Measurements from ENCODE around the gene EVPL. TPM values are rescaled to one million over a fixed set of nuclear protein-coding genes. Genes with fewer than 3 reads are reported as not detected.
"Not testable (repeated sequence)": the region's sequence is repeated elsewhere in the genome, so short reads cannot be mapped to it uniquely, and the experiment has no call there.

The EVPL gene
- total and polyA plus RNA-seq, 3 experiments from 2014 or later: 0.07 to 0.11 TPM; not detected in 1

- Histone ChIP-seq H3K4me1 (ENCODE audit: insufficient read depth, low read length) (peaks cover 26% of the 10 kb centered on the region), H3K27ac (ENCODE audit: low read depth, low read length) (no peak overlapping the region), H3K4me3 (ENCODE audit: low read length) (no peak overlapping the region), H3K36me3 (ENCODE audit: insufficient read depth, low read length) (no peaks in the 10 kb centered on the region), H3K9me3 (ENCODE audit: low read length) (no peaks in the 10 kb centered on the region), H3K27me3 (ENCODE audit: insufficient read depth, low read length, poor library complexity, severe bottlenecking) (no peaks in the 10 kb centered on the region)
- Mint-ChIP-seq H3K4me1 (peaks cover 37 to 71% (median 65%) of the 10 kb centered on the region in 3 donors), H3K27ac (peak overlapping the region in 4 of 8 donors; percentile 28 to 67 (median 62)), H3K4me3 (peak overlapping the region in 2 of 7 donors; percentile 35 to 48), H3K9me3 (no peaks in the 10 kb centered on the region), H3K36me3 (peaks cover 0 to 51% (median 4%) of the 10 kb centered on the region in 3 donors), H3K27me3 (no peaks in the 10 kb centered on the region)
- ChIA-PET POLR2A (no interaction called here), CTCF (no interaction called here)
- no peak for DNase-seq
These were observed 51.3 kb downstream of the EVPL start for GRCh38 chr17:75975757-75976174.

GRCh38 chr17:75975187-75975586 lies 51.9 kb downstream of the EVPL start:
- Mint-ChIP-seq H3K4me1 (peaks cover 38 to 72% (median 68%) of the 10 kb centered on the region in 3 donors), H3K4me3 (peak overlapping the region in 1 of 7 donors; percentile 48), H3K36me3 (peaks cover 0 to 56% (median 4%) of the 10 kb centered on the region in 3 donors), H3K27ac (peak overlapping the region in 1 of 8 donors; percentile 67)
- H3K27ac ChIP-seq (ENCODE audit: low read depth, low read length); H3K9me3 Mint-ChIP-seq; H3K27me3 Mint-ChIP-seq; H3K36me3 ChIP-seq (ENCODE audit: insufficient read depth, low read length); H3K9me3 ChIP-seq (ENCODE audit: low read length); DNase-seq; CTCF ChIA-PET; H3K27me3 ChIP-seq (ENCODE audit: insufficient read depth, low read length, poor library complexity, severe bottlenecking); POLR2A ChIA-PET; H3K4me3 ChIP-seq (ENCODE audit: low read length): not testable (repeated sequence)
- H3K4me1 ChIP-seq (ENCODE audit: insufficient read depth, low read length): peaks cover 20% of the 10 kb centered on the region

- H3K4me1 ChIP-seq (ENCODE audit: insufficient read depth, low read length): peaks cover 2% of the 10 kb centered on the region
- no peaks in the 10 kb centered on the region for H3K9me3 ChIP-seq (ENCODE audit: low read length)
- Mint-ChIP-seq H3K36me3 (peaks cover 0 to 40% (median 8%) of the 10 kb centered on the region in 3 donors), H3K4me3 (no peak overlapping the region), H3K9me3 (no peaks in the 10 kb centered on the region), H3K27me3 (no peaks in the 10 kb centered on the region), H3K4me1 (peaks cover 19 to 44% (median 40%) of the 10 kb centered on the region in 3 donors), H3K27ac (peak overlapping the region in 3 of 8 donors; percentile 39 to 42 (median 41))
- DNase-seq: no peak
- H3K4me3 ChIP-seq (ENCODE audit: low read length): no peak overlapping the region
- H3K36me3 ChIP-seq (ENCODE audit: insufficient read depth, low read length): no peaks in the 10 kb centered on the region
- H3K27ac ChIP-seq (ENCODE audit: low read depth, low read length): no peak overlapping the region
- no peaks in the 10 kb centered on the region for H3K27me3 ChIP-seq (ENCODE audit: insufficient read depth, low read length, poor library complexity, severe bottlenecking)
- CTCF ChIA-PET: interaction anchor here (2.0 kb wide), 1 partner anchor 217 kb away, joined by 4 read pairs; no protein-coding TSS in a partner anchor
- POLR2A ChIA-PET: interaction anchor here (0.6 kb wide), 1 partner anchor 130 kb away, joined by 3 read pairs; no protein-coding TSS in a partner anchor
These were observed 56.5 kb downstream of the EVPL start for GRCh38 chr17:75970626-75971025.

GRCh38 chr17:75970011-75970523 lies 57.0 kb downstream of the EVPL start:
- H3K36me3 ChIP-seq (ENCODE audit: insufficient read depth, low read length): no peaks in the 10 kb centered on the region
- Mint-ChIP-seq H3K27ac (peak overlapping the region in 2 of 8 donors; percentile 39 to 78), H3K27me3 (no peaks in the 10 kb centered on the region), H3K4me3 (peak overlapping the region in 1 of 7 donors; percentile 42), H3K9me3 (no peaks in the 10 kb centered on the region), H3K36me3 (peaks cover 0 to 40% (median 8%) of the 10 kb centered on the region in 3 donors), H3K4me1 (peaks cover 17 to 38% (median 38%) of the 10 kb centered on the region in 3 donors)
- no peaks in the 10 kb centered on the region for H3K9me3 ChIP-seq (ENCODE audit: low read length)
- H3K4me1 ChIP-seq (ENCODE audit: insufficient read depth, low read length): no peaks in the 10 kb centered on the region
- CTCF ChIA-PET: interaction anchor here (1.6 to 2.0 kb wide), 2 partner anchors 14 to 216 kb away, joined by 4 to 6 read pairs; no protein-coding TSS in a partner anchor
- POLR2A ChIA-PET: interaction anchor here (0.6 kb wide), 1 partner anchor 130 kb away, joined by 3 read pairs; no protein-coding TSS in a partner anchor
- no peak for DNase-seq
- no peak overlapping the region for H3K27ac ChIP-seq (ENCODE audit: low read depth, low read length)
- no peaks in the 10 kb centered on the region for H3K27me3 ChIP-seq (ENCODE audit: insufficient read depth, low read length, poor library complexity, severe bottlenecking)
- no peak overlapping the region for H3K4me3 ChIP-seq (ENCODE audit: low read length)

- peaks cover 0 to 37% (median 9%) of the 10 kb centered on the region in 3 donors for H3K36me3 Mint-ChIP-seq
- H3K9me3 Mint-ChIP-seq; H3K9me3 ChIP-seq (ENCODE audit: low read length); DNase-seq; H3K36me3 ChIP-seq (ENCODE audit: insufficient read depth, low read length); H3K4me3 ChIP-seq (ENCODE audit: low read length); H3K4me3 Mint-ChIP-seq; H3K27me3 ChIP-seq (ENCODE audit: insufficient read depth, low read length, poor library complexity, severe bottlenecking); H3K27me3 Mint-ChIP-seq; H3K27ac Mint-ChIP-seq; POLR2A ChIA-PET; H3K4me1 ChIP-seq (ENCODE audit: insufficient read depth, low read length); H3K27ac ChIP-seq (ENCODE audit: low read depth, low read length): not testable (repeated sequence)
- peaks cover 14 to 40% (median 32%) of the 10 kb centered on the region in 3 donors for H3K4me1 Mint-ChIP-seq
- CTCF ChIA-PET: interaction anchor here (1.6 kb wide), 1 partner anchor 15 kb away, joined by 6 read pairs; no protein-coding TSS in a partner anchor
These were observed 58.1 kb downstream of the EVPL start for GRCh38 chr17:75969044-75969443.

- Mint-ChIP-seq H3K27ac (peak overlapping the region in 1 of 8 donors; percentile 74), H3K4me3 (no peak overlapping the region), H3K9me3 (no peaks in the 10 kb centered on the region), H3K36me3 (peaks cover 0 to 19% (median 11%) of the 10 kb centered on the region in 3 donors), H3K27me3 (no peaks in the 10 kb centered on the region), H3K4me1 (peaks cover 10 to 25% (median 20%) of the 10 kb centered on the region in 3 donors)
- Histone ChIP-seq H3K36me3 (ENCODE audit: insufficient read depth, low read length) (no peaks in the 10 kb centered on the region), H3K9me3 (ENCODE audit: low read length) (no peaks in the 10 kb centered on the region), H3K4me1 (ENCODE audit: insufficient read depth, low read length) (no peaks in the 10 kb centered on the region), H3K27me3 (ENCODE audit: insufficient read depth, low read length, poor library complexity, severe bottlenecking) (no peaks in the 10 kb centered on the region), H3K27ac (ENCODE audit: low read depth, low read length) (no peak overlapping the region), H3K4me3 (ENCODE audit: low read length) (no peak overlapping the region)
- ChIA-PET CTCF (interaction anchor here (1.4 kb wide), 1 partner anchor 49 kb away, joined by 4 read pairs; no protein-coding TSS in a partner anchor), POLR2A (interaction anchor here (0.7 kb wide), 1 partner anchor 68 kb away, joined by 5 read pairs; no protein-coding TSS in a partner anchor)
- DNase-seq: no peak
These were observed 61.6 kb downstream of the EVPL start for GRCh38 chr17:75965468-75965867.

GRCh38 chr17:75959839-75960511 lies 67.1 kb downstream of the EVPL start:
- Histone ChIP-seq H3K36me3 (ENCODE audit: insufficient read depth, low read length) (peaks cover 9% of the 10 kb centered on the region), H3K27ac (ENCODE audit: low read depth, low read length) (no peak overlapping the region), H3K4me1 (ENCODE audit: insufficient read depth, low read length) (no peaks in the 10 kb centered on the region), H3K9me3 (ENCODE audit: low read length) (no peaks in the 10 kb centered on the region), H3K27me3 (ENCODE audit: insufficient read depth, low read length, poor library complexity, severe bottlenecking) (no peaks in the 10 kb centered on the region), H3K4me3 (ENCODE audit: low read length) (no peak overlapping the region)
- Mint-ChIP-seq H3K9me3 (no peaks in the 10 kb centered on the region), H3K27ac (no peak overlapping the region), H3K27me3 (no peaks in the 10 kb centered on the region), H3K36me3 (peaks cover 0 to 40% (median 7%) of the 10 kb centered on the region in 3 donors), H3K4me1 (peaks cover 4 to 25% (median 24%) of the 10 kb centered on the region in 3 donors), H3K4me3 (no peak overlapping the region)
- ChIA-PET POLR2A (no interaction called here), CTCF (interaction anchor here (1.0 kb wide), 1 partner anchor 54 kb away, joined by 3 read pairs; no protein-coding TSS in a partner anchor)
- no peak for DNase-seq

Data from CD8-positive, alpha-beta memory T cell (primary cell).